SK-N-SH (cell line): Measurements from ENCODE around the gene NTM. TPM values are rescaled to one million over a fixed set of nuclear protein-coding genes. Genes with fewer than 3 reads are reported as not detected.

Experiments
- CTCF ChIA-PET: fragments of 300-600, 350-600 bp; formaldehyde crosslinking; extraction: SDS; loops from one replicate; lab custom pipeline; 2021; lab: Yijun Ruan, JAX
- POLR2A ChIA-PET: fragments of 350-600 bp; sonication (Branson Sonifier 250); formaldehyde crosslinking; extraction: SDS; loops from one replicate; lab custom pipeline; 2020; ENCODE audit warnings: antibody characterized with exemption, inconsistent platforms; lab: Yijun Ruan, JAX
- DNase-seq: peaks from one replicate; pipeline ENCODE4 v3.0.0; 2012
- H2AFZ ChIP-seq: fragments of 200-600 bp; sonication (generic); 2 replicates; pipeline ENCODE4 v1.8.1; 2016; ENCODE audit warnings: antibody characterized with exemption, mild to moderate bottlenecking, low read depth
- H3F3A ChIP-seq: fragments of 200-600 bp; sonication (generic); replicated peaks from 2 replicates; pipeline ENCODE3; 2016; ENCODE audit warnings: antibody characterized with exemption, mild to moderate bottlenecking; ENCODE audit not compliant: insufficient read depth
- H3K27ac ChIP-seq, 2 experiments: fragments of 200-500 bp in 1 of 2; fragments of 200-600 bp in 1 of 2; sonication (Bioruptor generic) in 1 of 2; sonication (generic), shearing (Covaris generic) in 1 of 2; 2 replicates each; pipeline versions ENCODE4 v1.5.1 to v1.6.1; 2014 to 2016; ENCODE audit warnings: low read depth in 2 of 2, inconsistent platforms in 1 of 2, low read length in 1 of 2, mild to moderate bottlenecking in 1 of 2, mixed read lengths in 1 of 2
- H3K27me3 ChIP-seq: fragments of 200-600 bp; sonication (generic), shearing (Covaris generic); 2 replicates; pipeline ENCODE4 v1.6.1; 2016; ENCODE audit warnings: mixed run types; ENCODE audit not compliant: insufficient read depth
- H3K36me3 ChIP-seq, 2 experiments: fragments of 200-500 bp in 1 of 2; fragments of 200-600 bp in 1 of 2; sonication (Bioruptor generic) in 1 of 2; sonication (generic) in 1 of 2; replicated peaks in 1 of 2; 2 replicates each; pipeline versions ENCODE3 to v1.5.1; 2014 to 2016; ENCODE audit warnings: low read length in 1 of 2, mild to moderate bottlenecking in 1 of 2; ENCODE audit not compliant: insufficient read depth in 2 of 2, control insufficient read depth in 1 of 2
- H3K4me1 ChIP-seq, 2 experiments: fragments of 200-500 bp in 1 of 2; fragments of 200-600 bp in 1 of 2; sonication (Bioruptor generic) in 1 of 2; sonication (generic), shearing (Covaris generic) in 1 of 2; 2 replicates each; pipeline versions ENCODE4 v1.5.1 to v1.6.1; 2014 to 2016; ENCODE audit warnings: low read depth in 1 of 2, low read length in 1 of 2, mixed run types in 1 of 2; ENCODE audit not compliant: insufficient read depth in 2 of 2, control insufficient read depth in 1 of 2
- H3K4me2 ChIP-seq: fragments of 200-600 bp; sonication (generic), shearing (Covaris generic); 2 replicates; pipeline ENCODE4 v1.6.1; 2017; ENCODE audit warnings: mixed run types
- H3K4me3 ChIP-seq, 2 experiments: fragments of 200-500 bp in 1 of 2; fragments of 200-600 bp in 1 of 2; sonication (Bioruptor generic) in 1 of 2; sonication (generic), shearing (Covaris generic) in 1 of 2; 2 replicates each; pipeline versions ENCODE4 v1.5.1 to v1.8.1; 2014 to 2016; ENCODE audit warnings: low read depth in 2 of 2, inconsistent platforms in 1 of 2, low read length in 1 of 2, mild to moderate bottlenecking in 1 of 2, mixed read lengths in 1 of 2, moderate library complexity in 1 of 2
- H3K79me2 ChIP-seq: fragments of 200-600 bp; sonication (generic); 2 replicates; pipeline ENCODE4 v1.8.1; 2017; ENCODE audit warnings: mild to moderate bottlenecking; ENCODE audit not compliant: insufficient read depth
- H3K9ac ChIP-seq: fragments of 200-600 bp; sonication (generic); 2 replicates; pipeline ENCODE4 v1.6.1; 2017; ENCODE audit warnings: mixed run types
- H3K9me2 ChIP-seq: fragments of 200-600 bp; sonication (generic); 2 replicates; pipeline ENCODE4 v1.6.1; 2017; ENCODE audit warnings: mixed run types
- H3K9me3 ChIP-seq: fragments of 200-600 bp; sonication (generic); 2 replicates; pipeline ENCODE4 v1.6.1; 2017; ENCODE audit warnings: mixed run types, mild to moderate bottlenecking, moderate library complexity
- H4K20me1 ChIP-seq: fragments of 200-600 bp; sonication (generic); 2 replicates; pipeline ENCODE4 v1.6.1; 2017; ENCODE audit warnings: mild to moderate bottlenecking, mixed run types; ENCODE audit not compliant: insufficient read depth
- ELF1 ChIP-seq: IDR thresholded peaks from 2 replicates; pipeline ENCODE4 v1.4.0; 2012
- EP300 ChIP-seq, 2 experiments: IDR thresholded peaks; 2 replicates each; pipeline versions ENCODE4 v1.4.0 to v1.6.1; 2012; ENCODE audit warnings: borderline replicate concordance in 1 of 2, low read depth in 1 of 2, low read length in 1 of 2
- EZH2phosphoT487 ChIP-seq: fragments of 200-600 bp; sonication (generic); IDR thresholded peaks from 2 replicates; pipeline ENCODE4 v1.6.1; 2017; ENCODE audit warnings: low read depth, mixed run types, mild to moderate bottlenecking, antibody characterized with exemption, moderate library complexity, borderline replicate concordance
- FOXJ3 ChIP-seq: sonication (generic); formaldehyde crosslinking; IDR thresholded peaks from 2 replicates; pipeline ENCODE4 v1.5.1; 2020; ENCODE audit warnings: mild to moderate bottlenecking, missing genetic modification reagents
- FOXM1 ChIP-seq: IDR thresholded peaks from 2 replicates; pipeline ENCODE4 v1.4.0; 2012; ENCODE audit warnings: low read depth, mild to moderate bottlenecking
- GABPA ChIP-seq: IDR thresholded peaks from 2 replicates; pipeline ENCODE4 v1.4.0; 2012; ENCODE audit warnings: low read depth, mild to moderate bottlenecking
- MXI1 ChIP-seq: IDR thresholded peaks from 2 replicates; pipeline ENCODE4 v1.6.1; 2012; ENCODE audit warnings: mild to moderate bottlenecking, low read depth, low read length, improper control_type of control experiment
- NRF1 ChIP-seq: IDR thresholded peaks from 2 replicates; pipeline ENCODE4 v1.6.1; 2012; ENCODE audit warnings: low read depth, mild to moderate bottlenecking, low read length
- PBX3 ChIP-seq: IDR thresholded peaks from 2 replicates; pipeline ENCODE4; 2012
- POLR2AphosphoS5 ChIP-seq: IDR thresholded peaks from 2 replicates; pipeline ENCODE4 v1.6.1; 2012; ENCODE audit warnings: low read depth, low read length
- RAD21 ChIP-seq: IDR thresholded peaks from 2 replicates; pipeline ENCODE4 v1.6.1; 2012; ENCODE audit warnings: mild to moderate bottlenecking, low read length
- RXRA ChIP-seq: IDR thresholded peaks from 2 replicates; pipeline ENCODE4 v1.4.0; 2012; ENCODE audit warnings: low read depth, mild to moderate bottlenecking, borderline replicate concordance
- SIN3A ChIP-seq: IDR thresholded peaks from 2 replicates; pipeline ENCODE4 v1.6.1; 2012; ENCODE audit warnings: low read depth, mild to moderate bottlenecking, low read length, moderate library complexity, borderline replicate concordance
- TCF12 ChIP-seq: IDR thresholded peaks from 2 replicates; pipeline ENCODE4 v1.4.0; 2012
- TEAD4 ChIP-seq: IDR thresholded peaks from 2 replicates; pipeline ENCODE4 v1.4.0; 2012; ENCODE audit warnings: mild to moderate bottlenecking, borderline replicate concordance; ENCODE audit not compliant: insufficient read depth
- USF1 ChIP-seq: IDR thresholded peaks from 2 replicates; pipeline ENCODE4 v1.4.0; 2012; ENCODE audit warnings: low read depth, borderline replicate concordance
- USF2 ChIP-seq: fragments of 150-350 bp; IDR thresholded peaks from 2 replicates; pipeline ENCODE4 v1.6.1; 2017; ENCODE audit warnings: antibody characterized with exemption, low read length, low read depth, borderline replicate concordance
- YY1 ChIP-seq: IDR thresholded peaks from 2 replicates; pipeline ENCODE4 v1.4.0; 2012; ENCODE audit warnings: low read depth, mild to moderate bottlenecking
- WGBS: methylation state at CpG from one replicate; pipeline ENCODE4 v1.1.6; 2017; ENCODE audit warnings: low lambda C conversion rate; 5-methylcytosine and 5-hydroxymethylcytosine counted together
- polyA plus RNA-seq, 3 experiments: library from polyadenylated mRNA; depleted of rRNA; stranded (reverse); fragments of >200 nt; gene quantifications; 2 replicates each; pipeline ENCODE4 v1.2.3, GENCODE V29; 2012

Gene NTM
- polyA plus RNA-seq, 1 of the 3 experiments (the other 2 are of a cell fraction): 20.0 TPM

GRCh38 chr11:132054822-132055221, 684.4 kb downstream of the NTM start (continued):
- TF ChIP-seq EP300 (IDR thresholded peaks at IDR 0.05; ENCODE audit: borderline replicate concordance in 1 of 2, low read depth in 1 of 2, low read length in 1 of 2): peak; percentile 16 to 93; a peak in 2 of 4 replicates
- peak; percentile 47 for TF ChIP-seq POLR2AphosphoS5
- no peak for TF ChIP-seq YY1
- TF ChIP-seq PBX3: peak; percentile 83

- no peaks in the 10 kb centered on the region for H3K27me3 ChIP-seq
- no peak for DNase-seq
- H3K9me3 ChIP-seq: no peaks in the 10 kb centered on the region
- TF ChIP-seq FOXJ3 (CRISPR knock-in tag) (no peak), SIN3A (no peak), PBX3 (no peak), RAD21 (no peak), USF2 (no peak), RXRA (no peak), FOXM1 (no peak), TCF12 (no peak), NRF1 (no peak), USF1 (no peak), EZH2phosphoT487 (no peak), EP300 (IDR thresholded peaks at IDR 0.05; ENCODE audit: borderline replicate concordance in 1 of 2, low read depth in 1 of 2, low read length in 1 of 2) (no peak), ELF1 (no peak), POLR2AphosphoS5 (no peak), GABPA (no peak), MXI1 (no peak), TEAD4 (no peak)
- H3K27ac ChIP-seq: peak overlapping the region in 1 of 2 experiments; percentile 81; a peak in 2 of 4 replicates
- no peaks in the 10 kb centered on the region for H4K20me1 ChIP-seq
- 79% methylated on average over 6 of the region's 6 CpGs for WGBS
- ChIA-PET POLR2A (no interaction called here), CTCF (interaction anchor here (1.4 kb wide), 1 partner anchor 14 kb away, joined by 3 read pairs; no protein-coding TSS in a partner anchor)
- H3F3A ChIP-seq: peaks cover 30% of the 10 kb centered on the region
- peak overlapping the region; percentile 54 for H3K9ac ChIP-seq
- peaks cover 3 to 81% of the 10 kb centered on the region in 2 experiments for H3K4me1 ChIP-seq
- H3K36me3 ChIP-seq: no peaks in the 10 kb centered on the region
- peak overlapping the region; percentile 40; the same call in 1 of the 2 replicates for H3K4me2 ChIP-seq
- H3K79me2 ChIP-seq: no peaks in the 10 kb centered on the region; the same call in 1 of the 2 replicates
- no peak overlapping the region for H2AFZ ChIP-seq
- H3K4me3 ChIP-seq: no peak overlapping the region
- no peaks in the 10 kb centered on the region for H3K9me2 ChIP-seq
Observed at GRCh38 chr11:132055296-132055695, 684.9 kb downstream of the NTM start.
